K562 (cell line): ENCODE measurements around the gene CCDC69.

Experiments used
- NBN ChIP-seq: fragments of 450-650 bp; IDR thresholded peaks from 2 replicates; pipeline ENCODE4 v1.6.1; 2016; ENCODE audit warnings: low read depth, mild to moderate bottlenecking
- RAD51 ChIP-seq: fragments of 450-650 bp; IDR thresholded peaks from 2 replicates; pipeline ENCODE4 v1.7.1; 2016; ENCODE audit warnings: low read depth, mild to moderate bottlenecking, borderline replicate concordance
- SMC3 ChIP-seq: conservative IDR thresholded peaks from 2 replicates; pipeline ENCODE4 v1.6.1; 2011; ENCODE audit warnings: low read depth, low read length, improper control_type of control experiment; ENCODE audit not compliant: insufficient read depth

GRCh38 chr5:151132963-151133362 is 90.9 kb downstream of the CCDC69 start:
- TF ChIP-seq SMC3 (no peak), RAD51 (no peak), NBN (no peak)
